Renal cortical epithelial cell (primary cell): ENCODE data around the gene DEDD. TPM values are rescaled to one million over a fixed set of nuclear protein-coding genes. Genes with fewer than 3 reads are reported as not detected.

Experiments
- DNase-seq: peaks from one replicate; pipeline ENCODE4 v3.0.0-alpha.2; 2011; ENCODE audit warnings: low read depth
- total RNA-seq: library from RNA; depleted of rRNA; stranded (reverse); fragments of >200 nt; gene quantifications from 2 replicates; pipeline ENCODE4 v1.2.3, GENCODE V29; 2014

DEDD gene
- total RNA-seq, 1 donor from 2014 or later = 34.8 TPM

GRCh38 chr1:161163793-161164192 is 31.3 kb upstream of the DEDD start:
- no peak for DNase-seq

GRCh38 chr1:161162806-161163205 is 30.3 kb upstream of the DEDD start:
- no peak for DNase-seq

GRCh38 chr1:161162052-161162451 is 29.6 kb upstream of the DEDD start:
- no peak for DNase-seq

- no peak for DNase-seq
Observed at GRCh38 chr1:161161652-161162051, 29.2 kb upstream of the DEDD start.

- no peak for DNase-seq
Observed at GRCh38 chr1:161160671-161161145, 28.2 kb upstream of the DEDD start.

- DNase-seq = no peak
Observed at GRCh38 chr1:161159913-161160243, 27.4 kb upstream of the DEDD start.

- DNase-seq = peak; percentile 69
Observed at GRCh38 chr1:161159087-161159912, 26.8 kb upstream of the DEDD start, which contains the start of gene USP21. Gene USP21 (plus strand): TSS chr1:161159500. CDS start chr1:161160641, 1,141 bp downstream.

GRCh38 chr1:161158316-161159010 is 26.0 kb upstream of the DEDD start:
- DNase-seq = no peak

- DNase-seq = no peak
Observed at GRCh38 chr1:161157867-161158266, 25.4 kb upstream of the DEDD start.

GRCh38 chr1:161153682-161154337 is 21.3 kb upstream of the DEDD start, which contains the start of gene UFC1:
Gene UFC1 (plus strand): TSS chr1:161153978. CDS start chr1:161153998, 20 bp downstream.
- DNase-seq = peak; percentile 85

- no peak for DNase-seq
Observed at GRCh38 chr1:161153176-161153575, 20.7 kb upstream of the DEDD start.

- no peak for DNase-seq
Observed at GRCh38 chr1:161145832-161146231, 13.4 kb upstream of the DEDD start.

- DNase-seq = no peak
Observed at GRCh38 chr1:161140755-161141400, 8.4 kb upstream of the DEDD start.

GRCh38 chr1:161139766-161140165 is 7.3 kb upstream of the DEDD start:
- DNase-seq = peak; percentile 57

- DNase-seq = no peak
Observed at GRCh38 chr1:161138431-161138830, 6.0 kb upstream of the DEDD start.

GRCh38 chr1:161137881-161138280 is 5.4 kb upstream of the DEDD start:
- DNase-seq = no peak

- DNase-seq = no peak
Observed at GRCh38 chr1:161133220-161133740, 813 bp upstream of the DEDD start.

GRCh38 chr1:161131523-161132409 is 701 bp downstream of the DEDD start:
- DNase-seq = no peak

GRCh38 chr1:161130266-161130665 is 2.2 kb downstream of the DEDD start:
- DNase-seq = no peak

- no peak for DNase-seq
Observed at GRCh38 chr1:161128591-161129420, 3.7 kb downstream of the DEDD start.
